Activated gamma-delta T cell treated with anti-CD3 and anti-CD28 coated beads, Interleukin-2, amount 50 U/mL, for 16 hours (primary cell): ENCODE results near the gene IFNGR1.
"Not testable (repeated sequence)": the region's sequence is repeated elsewhere in the genome, so short reads cannot be mapped to it uniquely, and the experiment has no call there.

Experiments used
- DNase-seq: peaks from one replicate; pipeline ENCODE4 v3.0.0-alpha.2; 2020; ENCODE audit warnings: low read depth

Gene IFNGR1

GRCh38 chr6:137211910-137212309, 7.3 kb downstream of the IFNGR1 start:
- no peak for DNase-seq

GRCh38 chr6:137210903-137211302, 8.3 kb downstream of the IFNGR1 start:
- no peak for DNase-seq

- no peak for DNase-seq
Observed at GRCh38 chr6:137208279-137208678, 10.9 kb downstream of the IFNGR1 start.

GRCh38 chr6:137207457-137207856, 11.7 kb downstream of the IFNGR1 start:
- not testable (repeated sequence) for DNase-seq

GRCh38 chr6:137206577-137206976, 12.6 kb downstream of the IFNGR1 start:
- no peak for DNase-seq

- no peak for DNase-seq
Observed at GRCh38 chr6:137203256-137203655, 15.9 kb downstream of the IFNGR1 start.

- DNase-seq = no peak
Observed at GRCh38 chr6:137202078-137202477, 17.1 kb downstream of the IFNGR1 start.

GRCh38 chr6:137201006-137201405, 18.2 kb downstream of the IFNGR1 start:
- no peak for DNase-seq

GRCh38 chr6:137200288-137200687, 18.9 kb downstream of the IFNGR1 start:
- DNase-seq = no peak

GRCh38 chr6:137197684-137198645, 21.2 kb downstream of the IFNGR1 start:
- no peak for DNase-seq

GRCh38 chr6:137193256-137194070, 25.7 kb downstream of the IFNGR1 start:
- DNase-seq = no peak

GRCh38 chr6:137192821-137193220, 26.4 kb downstream of the IFNGR1 start:
- no peak for DNase-seq

- no peak for DNase-seq
Observed at GRCh38 chr6:137191670-137192069, 27.5 kb downstream of the IFNGR1 start.

- no peak for DNase-seq
Observed at GRCh38 chr6:137191236-137191635, 27.9 kb downstream of the IFNGR1 start.

GRCh38 chr6:137190583-137191094, 28.5 kb downstream of the IFNGR1 start:
- DNase-seq = no peak

GRCh38 chr6:137188855-137189254, 30.3 kb downstream of the IFNGR1 start:
- DNase-seq = no peak

- no peak for DNase-seq
Observed at GRCh38 chr6:137185290-137185689, 33.9 kb downstream of the IFNGR1 start.

GRCh38 chr6:137182654-137183073, 36.5 kb downstream of the IFNGR1 start:
- no peak for DNase-seq

- no peak for DNase-seq
Observed at GRCh38 chr6:137181891-137182653, 37.1 kb downstream of the IFNGR1 start.

GRCh38 chr6:137177611-137178010, 41.6 kb downstream of the IFNGR1 start:
- no peak for DNase-seq

GRCh38 chr6:137176729-137177128, 42.5 kb downstream of the IFNGR1 start:
- no peak for DNase-seq

GRCh38 chr6:137175868-137176245, 43.3 kb downstream of the IFNGR1 start:
- DNase-seq = no peak
